Esophagus mucosa (tissue), 1 donor: ENCODE results near the gene PLPP3. TPM values are rescaled to one million over a fixed set of nuclear protein-coding genes. Genes with fewer than 3 reads are reported as not detected.

Experiments
- ATAC-seq: fragments of 200-7000 bp; cut with Tn5 transposase; one replicate; pipeline ENCODE4 v1.9.1; 2020
- total RNA-seq: library from RNA; stranded (reverse); gene quantifications from one replicate; pipeline ENCODE4 v1.2.4, GENCODE V29; 2023
- donor health status: DM: yes; HTN: yes; CAD: no.

Gene PLPP3
- total RNA-seq, 1 donor from 2014 or later, result 14.7 TPM

GRCh38 chr1:56494306-56494705, 85.1 kb downstream of the PLPP3 start:
- ATAC-seq, result no peak

- ATAC-seq, result no peak
Observed at GRCh38 chr1:56493826-56494225, 85.5 kb downstream of the PLPP3 start.

GRCh38 chr1:56491441-56491840, 87.9 kb downstream of the PLPP3 start:
- ATAC-seq, result peak; percentile 50

GRCh38 chr1:56490619-56491018, 88.7 kb downstream of the PLPP3 start:
- ATAC-seq, result no peak

GRCh38 chr1:56489695-56490094, 89.7 kb downstream of the PLPP3 start:
- ATAC-seq, result no peak

- no peak for ATAC-seq
Observed at GRCh38 chr1:56484695-56485094, 94.7 kb downstream of the PLPP3 start.

- no peak for ATAC-seq
Observed at GRCh38 chr1:56483104-56483503, 96.3 kb downstream of the PLPP3 start.

- ATAC-seq, result no peak
Observed at GRCh38 chr1:56482486-56482885, 96.9 kb downstream of the PLPP3 start.

GRCh38 chr1:56481140-56481694, 98.1 kb downstream of the PLPP3 start:
- ATAC-seq, result no peak

- ATAC-seq, result no peak
Observed at GRCh38 chr1:56478734-56479133, 100.6 kb downstream of the PLPP3 start.

- peak; percentile 56 for ATAC-seq
Observed at GRCh38 chr1:56477164-56478111, 101.9 kb downstream of the PLPP3 start.

GRCh38 chr1:56473582-56474270, 105.6 kb downstream of the PLPP3 start:
- no peak for ATAC-seq

- no peak for ATAC-seq
Observed at GRCh38 chr1:56472860-56473259, 106.5 kb downstream of the PLPP3 start.

- ATAC-seq, result peak; percentile 78
Observed at GRCh38 chr1:56469640-56470371, 109.6 kb downstream of the PLPP3 start.

GRCh38 chr1:56468518-56468917, 110.8 kb downstream of the PLPP3 start:
- ATAC-seq, result no peak

- ATAC-seq, result no peak
Observed at GRCh38 chr1:56466538-56466937, 112.8 kb downstream of the PLPP3 start.

- ATAC-seq, result no peak
Observed at GRCh38 chr1:56464294-56464693, 115.1 kb downstream of the PLPP3 start.

GRCh38 chr1:56463376-56463775, 116.0 kb downstream of the PLPP3 start:
- ATAC-seq, result no peak

GRCh38 chr1:56462209-56462608, 117.2 kb downstream of the PLPP3 start:
- no peak for ATAC-seq

GRCh38 chr1:56461158-56462127, 117.9 kb downstream of the PLPP3 start:
- no peak for ATAC-seq

- no peak for ATAC-seq
Observed at GRCh38 chr1:56459260-56459659, 120.1 kb downstream of the PLPP3 start.
